Stimulated activated CD4-positive, alpha-beta T cell treated with anti-CD3 and anti-CD28 coated beads, Interleukin-1b, Interleukin-23, amount 100 ng/mL, for 24 hours (primary cell): Measurements from ENCODE around the gene ARID3A.
"Not testable (repeated sequence)": the region's sequence is repeated elsewhere in the genome, so short reads cannot be mapped to it uniquely, and the experiment has no call there.

Experiments used
- DNase-seq, 4 experiments: peaks; one replicate each; pipeline ENCODE4 v3.0.0-alpha.2; 2020; ENCODE audit warnings: low read depth in 4 of 4, low spot score in 1 of 4

The ARID3A gene

DNA sequence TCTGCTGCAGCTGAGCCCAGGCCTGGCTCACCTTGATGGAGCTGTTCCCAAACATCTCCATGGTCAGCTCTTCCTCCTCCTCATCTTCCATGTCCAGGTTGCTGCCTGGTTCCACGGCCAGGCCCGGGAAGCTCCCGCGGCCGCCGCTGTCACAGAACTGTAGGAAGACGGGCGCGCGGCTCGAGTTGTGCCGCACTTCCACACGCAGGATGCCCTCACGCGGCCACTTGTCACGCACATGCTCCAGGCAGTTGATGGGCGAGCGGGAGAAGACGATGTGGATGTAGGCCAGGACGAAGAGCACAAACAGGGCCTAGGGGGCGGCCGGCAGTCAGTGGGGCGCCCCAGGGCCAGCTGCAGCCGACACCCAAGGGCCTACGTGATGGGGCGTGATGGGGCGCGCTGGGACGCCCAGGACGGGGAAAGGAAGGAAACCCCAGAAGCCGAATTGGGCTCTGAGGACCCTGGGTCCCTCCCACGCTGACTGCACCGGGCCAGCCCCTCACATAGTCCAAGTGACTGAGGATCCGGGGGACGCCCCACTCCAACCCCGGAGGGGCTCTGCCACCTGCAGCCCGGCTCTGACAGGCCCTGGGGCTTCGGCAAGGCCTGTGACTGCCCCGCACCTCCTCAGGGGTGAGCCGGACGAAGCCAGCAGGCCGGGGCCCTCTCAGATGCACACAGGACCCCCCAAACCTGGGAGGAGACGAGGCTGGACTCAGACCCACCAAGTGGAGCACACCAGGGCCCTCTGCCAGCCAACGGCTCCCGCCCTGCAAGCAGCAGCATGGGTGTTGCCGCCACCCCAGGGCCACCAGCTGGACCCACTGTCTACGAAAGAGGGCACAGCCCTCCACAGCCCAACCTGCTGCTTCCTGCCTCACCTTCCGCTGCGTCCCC lies 88.6 kb downstream of the ARID3A start:
- no peak for DNase-seq

DNA sequence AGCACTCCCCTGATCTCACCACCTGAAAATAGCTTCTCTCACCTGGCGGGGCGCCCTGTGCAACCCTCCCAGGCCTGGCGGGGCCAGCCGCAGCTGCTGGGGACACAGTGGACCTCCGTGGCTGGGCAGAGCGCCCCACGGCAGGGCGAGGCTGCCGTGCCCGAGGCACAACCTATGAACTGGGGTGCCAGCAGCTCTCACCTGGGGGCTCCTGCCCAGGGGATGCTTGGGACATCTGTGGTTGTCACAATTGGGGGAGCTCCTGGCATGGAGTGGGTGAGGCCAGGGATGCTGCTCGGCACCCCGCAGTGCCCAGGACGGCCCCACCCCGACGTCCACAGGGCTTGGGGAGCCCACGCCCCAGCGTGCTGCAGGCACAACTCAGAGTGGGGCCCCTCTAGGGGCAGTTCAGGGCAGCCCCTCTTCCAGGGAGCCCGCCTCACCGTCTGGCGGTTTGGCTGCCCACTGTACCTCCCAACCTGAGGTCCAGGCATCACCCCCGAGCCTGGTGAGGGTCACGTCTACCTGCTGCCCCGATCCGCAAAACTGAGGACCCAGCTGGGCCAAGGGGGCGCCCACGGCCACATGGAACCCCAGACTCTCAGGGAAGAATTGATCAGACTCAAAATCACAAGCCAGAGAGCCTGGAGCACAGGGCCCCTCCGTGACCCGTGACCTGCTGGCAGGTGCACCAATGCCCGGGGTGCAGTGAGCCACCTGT lies 89.4 kb downstream of the ARID3A start:
- DNase-seq, result no peak

DNA sequence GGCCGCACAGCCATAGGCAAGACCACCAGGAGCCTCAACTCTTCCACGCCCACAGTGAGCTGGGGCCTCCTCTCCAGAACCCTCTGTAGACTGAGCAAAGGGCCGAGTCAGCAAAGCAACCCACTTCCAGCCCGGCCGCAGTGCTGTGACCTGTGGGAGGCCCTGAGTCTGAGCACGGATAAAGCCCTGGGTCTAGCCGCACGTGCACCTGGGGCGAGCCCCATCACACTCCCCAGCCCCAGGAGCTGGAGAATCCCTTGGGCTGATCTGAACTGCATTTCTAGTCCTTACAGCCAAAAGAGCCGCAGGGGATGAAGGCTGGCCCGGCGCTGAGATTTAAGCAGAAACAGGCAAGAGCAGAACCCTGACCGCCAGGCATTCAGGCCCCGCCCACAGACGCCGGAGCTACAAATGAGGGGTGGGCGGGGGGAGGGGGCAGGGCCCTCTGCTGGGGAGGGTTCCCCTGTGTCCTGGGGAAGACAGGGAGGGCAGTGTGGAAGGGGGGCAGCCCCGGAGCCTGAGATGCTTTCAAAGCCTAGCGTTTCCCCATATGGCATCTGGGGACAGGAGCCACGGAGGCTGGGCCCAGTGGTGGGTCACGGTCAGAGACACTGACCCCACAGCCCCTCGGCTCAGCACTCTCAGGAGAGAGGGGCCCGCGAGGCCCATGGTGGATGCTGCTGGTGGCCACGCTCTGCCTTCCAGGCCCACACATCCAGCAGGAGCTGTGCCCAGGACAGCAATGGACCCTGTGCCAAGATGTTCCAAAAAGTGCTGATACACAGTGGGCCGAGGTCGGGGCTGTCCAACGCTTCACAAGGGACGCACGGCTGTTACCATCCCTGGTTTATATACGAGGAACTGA lies 90.2 kb downstream of the ARID3A start:
- DNase-seq, result no peak

DNA sequence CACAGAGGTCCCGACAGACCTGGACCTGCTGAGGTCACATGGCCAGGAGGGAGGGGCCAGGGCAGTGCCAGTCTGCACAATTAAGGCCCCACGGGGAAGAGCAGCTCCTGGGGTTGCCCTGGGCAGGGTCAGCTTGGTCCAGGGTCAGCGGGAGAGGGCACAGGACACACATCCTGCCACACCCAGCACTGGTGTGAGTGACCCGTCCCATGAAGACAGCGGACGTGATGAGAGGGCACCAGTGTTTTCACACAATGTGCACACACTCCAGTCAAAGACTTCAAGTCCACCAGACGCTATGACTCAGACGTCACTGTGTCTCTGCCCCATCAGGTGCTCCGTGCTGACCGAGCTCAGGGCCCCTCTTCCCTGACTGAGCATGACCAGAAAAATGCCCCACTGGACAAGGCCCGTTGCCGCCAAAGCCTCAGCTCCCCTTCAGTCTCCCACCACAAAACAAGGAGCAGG lies 90.8 kb downstream of the ARID3A start:
- no peak for DNase-seq

DNA sequence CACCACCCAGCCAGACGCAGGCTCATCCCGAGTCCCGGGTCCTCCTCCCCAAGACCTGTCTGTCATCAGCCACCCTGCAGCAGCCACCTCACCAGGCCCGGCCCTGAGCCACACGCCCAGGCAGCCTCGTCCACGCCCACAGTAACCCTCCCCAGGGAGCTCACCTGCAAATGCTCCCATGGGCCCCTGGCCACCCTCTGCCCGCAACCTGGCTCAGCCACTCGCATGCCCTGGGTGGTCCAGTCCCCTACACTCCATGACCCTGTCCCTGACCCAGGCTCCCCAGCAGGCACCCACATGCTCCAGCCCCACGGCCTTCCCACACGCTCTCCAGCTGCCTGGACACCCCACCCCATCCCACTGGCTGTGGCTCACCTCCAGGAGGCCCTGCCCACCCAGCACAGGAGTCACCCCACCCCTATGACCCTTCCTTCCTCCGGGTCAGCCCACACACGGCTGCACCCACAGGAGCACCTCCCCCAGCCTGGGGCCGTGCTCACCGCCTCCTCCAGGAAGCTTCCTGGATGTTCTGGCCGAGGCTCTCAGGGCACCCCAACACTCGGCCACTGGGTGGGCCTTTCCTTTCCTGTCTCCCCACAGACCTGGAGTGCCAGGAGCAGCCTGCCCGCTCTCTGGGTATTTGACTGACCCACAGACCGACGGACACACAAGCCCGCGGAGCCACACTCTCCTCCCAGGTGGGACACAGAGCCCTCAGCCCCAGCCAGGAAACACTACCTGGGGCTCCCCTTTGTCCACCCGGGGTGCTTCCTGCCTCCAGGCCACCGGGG lies 91.5 kb downstream of the ARID3A start:
- no peak for DNase-seq

DNA sequence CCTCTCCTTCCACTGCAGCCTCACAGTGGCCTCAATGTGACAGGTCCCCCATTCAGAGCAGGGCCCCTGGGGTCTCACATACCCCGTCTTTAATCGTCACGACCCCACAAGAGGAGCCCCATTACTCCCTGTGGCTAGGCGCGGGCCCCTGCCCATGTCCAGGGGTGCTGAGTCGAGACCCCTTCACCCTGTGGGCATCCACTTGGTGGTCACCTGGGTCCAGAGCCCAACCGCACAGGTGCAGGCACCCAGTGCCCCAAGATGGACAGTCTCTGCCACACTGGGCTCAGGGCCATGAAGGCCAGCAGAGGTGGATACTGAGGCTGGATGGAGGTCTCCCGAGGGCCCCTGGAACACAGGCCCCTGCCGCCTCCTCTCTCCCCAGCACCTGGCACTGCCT lies 92.1 kb downstream of the ARID3A start:
- DNase-seq, result no peak

DNA sequence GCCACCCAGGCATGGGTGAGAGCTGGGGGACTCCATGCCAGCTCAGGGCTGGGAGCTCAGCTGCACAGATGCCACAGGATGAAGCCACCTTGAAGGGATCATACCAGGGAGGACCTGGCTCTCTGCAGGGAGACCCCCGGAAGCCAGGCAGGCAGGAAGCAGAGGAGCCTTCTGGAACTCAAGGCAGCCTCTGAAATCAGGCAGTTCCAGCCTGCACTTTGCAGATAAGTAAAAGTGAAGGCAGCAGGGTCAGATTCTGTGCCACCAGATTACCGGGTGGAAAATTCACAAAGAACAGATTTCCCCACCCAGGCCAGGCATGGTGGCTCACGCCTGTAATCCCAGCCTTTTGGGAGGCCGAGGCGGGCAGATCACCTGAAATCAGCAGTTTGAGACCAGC lies 92.6 kb downstream of the ARID3A start:
- no peak for DNase-seq

DNA sequence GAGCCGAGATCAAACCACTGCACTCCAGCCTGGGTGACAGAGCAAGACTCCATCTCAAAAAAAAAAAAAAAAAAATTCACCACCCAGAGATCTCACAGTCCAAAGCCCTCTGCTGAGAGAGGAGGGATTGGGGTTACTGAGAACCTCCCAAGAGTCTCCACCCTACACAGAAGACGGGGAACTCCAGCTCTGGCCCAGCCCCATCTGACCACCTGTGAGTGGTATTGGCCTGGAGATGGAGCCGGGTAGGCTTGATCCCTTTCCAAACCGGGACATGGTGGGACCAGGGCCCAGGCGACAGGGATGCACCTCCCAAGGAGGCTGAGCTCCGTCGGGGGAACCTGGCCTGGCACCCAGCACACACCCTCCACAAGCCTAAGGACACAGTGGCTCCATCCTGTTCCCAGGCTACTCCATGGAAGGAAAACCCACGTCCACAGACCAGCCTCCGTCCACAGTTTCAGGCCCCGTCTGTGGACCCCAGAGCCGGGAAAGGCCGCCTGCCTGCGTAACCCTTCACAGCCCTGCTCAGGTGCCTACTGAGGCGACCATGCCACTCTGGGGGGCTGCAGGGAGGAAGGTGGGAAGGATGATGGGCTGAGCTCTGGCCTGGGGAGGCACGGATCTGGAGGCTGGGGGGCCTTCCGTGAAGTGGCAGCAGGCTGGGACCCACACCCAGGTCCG lies 93.2 kb downstream of the ARID3A start:
- DNase-seq, result no peak

DNA sequence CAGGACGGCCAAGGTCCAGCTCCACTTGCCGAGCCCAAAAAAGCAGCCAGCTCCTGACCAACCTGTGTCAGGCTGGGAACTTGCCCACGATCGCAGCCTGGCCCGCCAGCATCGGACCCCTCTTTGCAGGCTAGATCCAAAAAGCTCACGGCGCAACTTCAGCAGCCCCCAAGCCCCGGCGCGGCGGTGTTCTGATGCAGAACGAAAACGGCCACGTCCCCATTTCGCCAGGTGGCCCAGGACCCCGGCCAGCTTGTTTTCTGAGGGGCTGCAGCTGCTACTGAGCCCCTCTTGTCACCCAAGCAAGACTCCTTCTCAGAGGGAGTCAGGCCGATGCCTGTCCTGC lies 93.8 kb downstream of the ARID3A start:
- no peak for DNase-seq

DNA sequence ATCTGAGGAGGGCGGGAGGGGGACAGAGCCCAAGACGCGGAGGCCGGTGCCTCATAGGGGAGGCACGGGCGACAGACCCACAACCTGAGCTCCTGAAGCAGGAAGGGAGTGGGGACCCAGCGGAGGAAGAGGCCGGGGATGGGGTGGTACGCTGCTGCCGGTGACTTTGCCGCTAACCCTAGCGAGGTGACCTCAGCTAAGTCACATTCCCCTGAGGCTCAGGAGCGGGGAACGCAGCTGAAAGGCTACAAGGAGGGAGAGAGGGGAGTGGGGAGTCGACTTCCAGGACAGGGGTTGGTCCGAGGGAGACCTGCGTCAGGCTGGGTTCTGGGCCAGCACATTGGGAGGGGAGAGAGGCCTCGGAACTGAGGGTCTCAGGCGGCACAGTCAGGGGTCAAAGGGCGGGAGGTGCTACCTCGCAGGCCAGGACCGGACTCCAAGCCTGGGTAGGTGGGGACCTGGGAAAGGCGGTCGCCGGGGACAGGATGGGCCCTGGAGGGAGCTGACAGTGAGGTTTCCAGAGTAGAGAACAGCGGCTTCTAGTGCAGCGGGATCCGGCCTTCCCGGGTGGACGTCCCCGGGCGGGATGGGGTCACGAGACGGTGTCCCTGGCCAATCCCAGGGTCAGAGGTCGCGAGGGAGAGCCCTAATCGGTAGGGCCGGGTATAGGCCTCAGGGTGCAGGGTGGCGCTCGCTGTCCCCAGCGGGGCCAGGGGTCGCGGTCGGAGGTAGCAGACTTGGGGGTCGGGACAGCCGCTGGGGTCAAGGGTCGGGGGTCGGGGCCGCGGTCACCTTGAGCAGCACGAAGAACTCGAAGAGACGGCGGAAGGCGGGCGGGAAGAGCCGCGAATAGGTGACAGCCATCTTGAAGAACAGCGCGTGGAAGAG lies 94.4 kb downstream of the ARID3A start:
- DNase-seq, result no peak

DNA sequence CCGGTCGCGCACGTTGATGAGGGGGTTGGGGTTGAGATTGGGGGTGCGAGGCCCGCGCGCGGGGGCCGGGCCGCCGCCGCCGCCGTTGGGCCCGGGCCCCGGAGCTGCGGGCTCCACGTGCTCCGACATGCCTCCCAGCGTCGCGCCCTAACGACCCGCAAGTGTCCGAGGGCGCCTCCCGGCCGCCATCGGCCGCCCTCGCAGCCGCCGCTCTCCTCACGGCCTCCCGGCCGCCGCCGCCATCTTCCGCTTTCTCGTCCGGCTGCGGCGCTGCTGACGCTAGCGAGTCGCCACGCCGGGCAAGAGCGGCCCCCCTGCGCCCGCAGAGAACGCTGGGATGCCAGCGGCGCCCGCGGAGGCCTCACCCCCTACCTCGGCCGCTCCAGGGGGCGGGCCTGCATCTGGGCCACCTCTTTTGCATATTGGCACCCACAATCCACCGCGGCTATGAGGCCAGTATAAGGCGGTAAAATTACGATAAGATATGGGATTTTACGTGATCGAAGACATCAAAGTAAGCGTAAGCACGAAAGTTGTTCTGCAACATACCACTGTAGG lies 95.1 kb downstream of the ARID3A start, which contains the start of gene TMEM259:
TSS of gene TMEM259 (minus strand) at position 256 of the 558 bp plus-strand sequence. CDS start at position 129, 127 bp downstream.
- DNase-seq, result peak; percentile 92 to 96 (median 93)

DNA sequence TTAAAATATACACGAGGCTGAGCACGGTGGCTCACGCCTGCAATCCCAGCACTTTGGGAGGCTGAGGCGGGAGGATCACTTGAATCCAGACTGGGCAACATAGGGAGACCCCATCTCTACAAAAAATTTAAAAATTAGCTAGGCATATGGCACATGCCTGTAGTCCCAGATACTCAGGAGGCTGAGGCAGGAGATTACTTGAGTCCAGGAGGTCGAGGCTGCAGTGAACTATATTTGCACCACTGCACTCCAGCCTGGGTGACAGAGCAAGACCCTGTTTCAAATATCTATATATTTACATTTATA lies 98.0 kb downstream of the ARID3A start:
- DNase-seq, result not testable (repeated sequence)

DNA sequence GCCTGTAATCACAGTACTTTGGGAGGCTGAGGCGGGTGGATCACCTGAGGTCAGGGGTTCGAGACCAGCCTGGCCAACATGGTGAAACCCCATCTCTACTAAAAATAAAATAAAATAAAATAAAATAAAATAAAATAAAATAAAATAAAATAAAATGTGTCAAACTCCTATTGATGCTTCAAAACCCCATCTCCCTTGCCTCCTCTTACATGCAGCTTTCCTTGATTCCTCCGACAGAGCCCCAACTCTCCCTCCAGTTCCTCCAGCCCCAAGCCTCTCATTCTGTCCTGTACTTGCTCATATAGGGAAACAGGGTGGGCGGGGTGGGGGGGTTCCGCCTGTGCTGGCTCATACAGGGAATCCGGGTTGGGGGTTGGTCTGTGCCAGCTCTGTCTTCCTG lies 99.2 kb downstream of the ARID3A start:
- DNase-seq, result not testable (repeated sequence)
